HG03575 (cell line): ENCODE measurements around the gene CYB561.

Experiments used
- ATAC-seq: cut with Tn5 transposase; IDR thresholded peaks from one replicate; pipeline ENCODE4 v1.9.1; 2021; ENCODE audit not compliant: unreplicated experiment, insufficient number of reproducible peaks, low FRiP score; ENCODE audit errors: extremely low read depth

The CYB561 gene

GRCh38 chr17:63420868-63421680 lies 25.0 kb downstream of the CYB561 start:
- ATAC-seq: no peak

GRCh38 chr17:63419949-63420867 lies 25.9 kb downstream of the CYB561 start:
- ATAC-seq: no peak

- no peak for ATAC-seq
These were observed 26.7 kb downstream of the CYB561 start for GRCh38 chr17:63419398-63419797.

- ATAC-seq: no peak
These were observed 27.6 kb downstream of the CYB561 start for GRCh38 chr17:63418540-63418939.

- no peak for ATAC-seq
These were observed 31.9 kb downstream of the CYB561 start for GRCh38 chr17:63414222-63414621.

- no peak for ATAC-seq
These were observed 33.0 kb downstream of the CYB561 start for GRCh38 chr17:63413128-63413527.

GRCh38 chr17:63412234-63412633 lies 33.9 kb downstream of the CYB561 start:
- ATAC-seq: no peak

- no peak for ATAC-seq
These were observed 38.3 kb downstream of the CYB561 start for GRCh38 chr17:63407741-63408330.

- ATAC-seq: no peak
These were observed 39.3 kb downstream of the CYB561 start for GRCh38 chr17:63406689-63407330.

- ATAC-seq: no peak
These were observed 40.3 kb downstream of the CYB561 start for GRCh38 chr17:63405741-63406261.

GRCh38 chr17:63405020-63405419 lies 41.1 kb downstream of the CYB561 start:
- no peak for ATAC-seq

- ATAC-seq: no peak
These were observed 43.5 kb downstream of the CYB561 start for GRCh38 chr17:63402431-63403212.

GRCh38 chr17:63399856-63400255 lies 46.2 kb downstream of the CYB561 start:
- no peak for ATAC-seq

- no peak for ATAC-seq
These were observed 46.8 kb downstream of the CYB561 start for GRCh38 chr17:63399316-63399715.

GRCh38 chr17:63398680-63399079 lies 47.4 kb downstream of the CYB561 start:
- no peak for ATAC-seq

- ATAC-seq: no peak
These were observed 50.9 kb downstream of the CYB561 start for GRCh38 chr17:63395075-63395805.

- ATAC-seq: no peak
These were observed 56.0 kb downstream of the CYB561 start for GRCh38 chr17:63390090-63390489.
